GM19351 (cell line): ENCODE measurements around the gene RARB.

Experiments
- ATAC-seq: cut with Tn5 transposase; IDR thresholded peaks from one replicate; pipeline ENCODE4 v1.9.1; 2021; ENCODE audit warnings: mild to moderate bottlenecking, moderate library complexity; ENCODE audit not compliant: unreplicated experiment

Gene RARB

DNA sequence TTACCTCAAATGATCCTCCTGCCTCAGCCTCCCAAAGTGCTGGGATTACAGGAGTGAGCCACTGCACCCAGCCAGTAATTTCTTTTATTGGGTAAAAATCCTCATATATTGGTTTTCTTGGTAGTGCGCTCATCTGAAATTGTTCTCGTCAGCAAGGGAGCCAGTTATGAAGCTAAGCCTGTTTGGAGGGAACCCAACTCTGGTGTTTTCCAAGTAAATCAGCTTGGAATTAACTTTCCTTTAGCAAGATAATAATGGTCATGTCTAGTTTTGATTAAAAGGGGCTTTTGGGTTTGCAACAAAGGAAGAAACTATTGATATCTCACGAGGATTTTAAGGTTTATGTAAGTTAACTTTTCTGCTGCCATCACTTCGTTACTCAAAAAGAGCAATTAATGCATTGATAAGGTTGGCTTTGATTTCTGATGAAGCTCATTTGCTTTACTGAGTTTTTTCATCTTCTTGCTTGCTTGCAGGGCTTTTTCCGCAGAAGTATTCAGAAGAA is 72.7 kb downstream of the RARB start:
- no peak for ATAC-seq

DNA sequence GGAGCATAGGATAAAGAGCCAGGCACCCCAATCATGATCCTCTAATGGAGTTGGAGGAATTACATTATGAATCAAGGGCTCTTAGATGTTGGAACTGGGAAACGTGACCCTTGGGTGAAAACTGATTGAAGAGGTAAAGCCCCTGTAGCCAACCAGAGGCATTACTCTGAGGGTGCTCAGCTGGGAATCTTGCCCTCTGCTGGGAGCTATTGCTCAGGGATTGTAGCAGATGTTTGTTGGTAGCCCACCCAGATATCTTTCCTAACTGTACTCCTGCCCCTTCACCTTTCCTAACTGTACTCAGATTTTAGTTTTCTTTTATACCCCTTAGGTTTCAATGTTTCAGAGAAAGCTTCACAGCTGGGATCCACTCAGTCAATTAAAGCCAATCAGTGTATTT is 74.2 kb downstream of the RARB start:
- ATAC-seq = no peak

DNA sequence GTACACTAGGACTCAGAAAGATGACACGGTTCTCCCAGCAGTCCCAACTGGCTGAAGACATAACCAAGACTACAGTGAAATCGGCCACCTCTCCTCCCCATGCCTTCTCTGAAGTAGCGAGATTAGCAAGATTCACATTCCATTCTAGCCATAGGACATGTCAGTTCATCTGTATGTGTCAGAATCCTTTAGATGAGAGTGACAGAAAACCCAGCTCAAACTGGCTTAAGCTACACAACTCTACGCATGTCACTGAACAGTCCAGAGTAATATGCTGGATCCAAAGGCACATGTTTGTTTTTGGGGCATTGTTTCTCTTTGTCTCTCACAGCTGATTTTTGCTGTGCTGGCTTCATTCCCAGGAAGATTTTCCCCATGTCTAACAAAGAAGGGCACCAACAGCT is 75.8 kb downstream of the RARB start:
- no peak for ATAC-seq

DNA sequence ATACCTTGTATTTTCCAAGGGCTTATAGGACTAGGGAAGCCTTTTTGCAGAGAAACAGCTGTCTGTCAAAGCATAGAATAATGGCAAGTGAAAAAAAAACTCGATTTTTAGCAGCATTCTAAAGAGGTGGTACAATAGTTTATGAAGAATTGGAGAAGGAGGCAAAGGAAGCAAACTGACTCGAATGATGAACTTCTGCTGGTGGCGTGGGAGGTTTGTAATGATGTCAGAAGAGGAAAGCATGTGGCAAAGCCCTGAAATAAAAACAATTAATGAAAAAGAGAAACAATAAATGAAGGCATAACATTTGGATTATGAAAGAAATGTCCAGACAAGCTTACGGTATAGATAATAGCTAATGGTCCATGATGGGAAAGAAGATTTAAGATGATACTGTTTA is 77.5 kb downstream of the RARB start:
- no peak for ATAC-seq

DNA sequence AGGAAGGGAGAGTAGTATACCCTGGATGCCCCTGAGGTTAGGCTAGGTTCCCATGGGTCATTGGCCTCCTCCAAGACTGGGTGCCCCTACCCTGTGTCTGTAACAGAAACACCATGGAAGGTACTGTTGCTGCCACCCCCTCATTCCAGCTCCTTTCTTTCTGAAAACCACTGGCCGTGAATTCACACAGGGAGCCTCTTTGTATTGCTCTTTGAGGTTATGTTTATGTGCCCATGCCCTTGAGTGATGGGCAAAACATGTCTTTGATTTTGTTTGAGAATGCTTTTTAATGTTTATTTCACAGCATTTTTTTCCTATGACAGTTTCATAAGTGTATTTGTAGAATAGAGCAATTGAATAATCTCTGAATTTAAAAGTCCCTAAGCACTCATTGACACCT is 79.7 kb downstream of the RARB start:
- ATAC-seq = no peak

DNA sequence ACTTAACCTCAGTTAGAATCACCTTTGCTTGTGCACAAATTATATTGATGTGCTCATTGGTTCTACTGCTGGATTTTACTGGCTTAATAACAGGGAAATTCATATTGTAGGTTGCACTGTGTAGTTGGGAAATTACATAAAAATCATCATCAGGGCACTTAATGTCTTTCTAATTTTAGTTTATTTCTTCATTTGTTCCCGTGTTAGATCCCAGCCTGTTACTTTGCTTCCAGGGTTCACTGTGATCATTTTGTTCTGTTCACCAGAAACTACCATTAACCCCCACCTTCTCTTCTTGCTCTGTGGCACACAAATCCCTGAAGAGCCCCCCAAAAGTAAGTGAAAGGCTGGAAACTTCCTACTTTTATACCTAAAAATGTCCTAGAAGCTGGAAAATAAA is 80.4 kb downstream of the RARB start:
- ATAC-seq = no peak

DNA sequence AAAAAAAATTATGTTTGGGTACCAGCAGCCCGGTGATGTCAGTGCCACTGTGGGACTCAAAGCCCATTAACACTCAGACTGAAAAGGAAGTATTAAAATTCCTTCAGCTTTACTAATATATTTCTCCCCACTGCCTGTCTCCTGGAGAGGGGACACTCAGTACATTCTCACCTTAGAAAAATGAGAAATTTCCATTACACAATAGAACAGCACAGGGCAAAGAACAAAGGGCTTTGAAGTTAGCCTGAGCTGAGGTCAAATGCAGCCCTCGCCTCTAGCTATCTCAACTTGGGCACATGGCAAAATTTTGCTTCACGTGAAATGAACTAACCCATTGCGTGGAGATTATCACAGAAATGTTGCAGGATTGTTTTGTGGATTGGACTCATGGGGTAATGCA is 80.8 kb downstream of the RARB start:
- ATAC-seq = no peak

DNA sequence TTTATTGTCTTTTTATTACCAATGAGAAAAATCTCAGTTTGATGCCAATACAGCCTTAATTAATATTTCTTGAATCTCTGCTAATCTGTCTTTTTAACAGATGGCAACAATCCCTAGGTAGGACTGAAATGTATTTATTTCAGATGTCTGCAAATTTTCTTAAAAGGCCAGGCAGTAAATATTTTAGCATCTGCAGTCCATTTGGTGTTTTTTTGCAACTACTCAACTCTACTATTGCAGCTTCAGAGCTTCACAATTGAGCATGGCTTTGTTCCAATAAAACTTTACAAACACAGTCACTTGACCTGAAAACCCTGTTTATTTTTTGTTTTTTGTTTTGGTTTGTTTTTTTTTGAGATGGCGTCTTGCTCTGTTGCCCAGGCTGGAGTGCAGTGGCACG is 82.7 kb downstream of the RARB start:
- no peak for ATAC-seq

DNA sequence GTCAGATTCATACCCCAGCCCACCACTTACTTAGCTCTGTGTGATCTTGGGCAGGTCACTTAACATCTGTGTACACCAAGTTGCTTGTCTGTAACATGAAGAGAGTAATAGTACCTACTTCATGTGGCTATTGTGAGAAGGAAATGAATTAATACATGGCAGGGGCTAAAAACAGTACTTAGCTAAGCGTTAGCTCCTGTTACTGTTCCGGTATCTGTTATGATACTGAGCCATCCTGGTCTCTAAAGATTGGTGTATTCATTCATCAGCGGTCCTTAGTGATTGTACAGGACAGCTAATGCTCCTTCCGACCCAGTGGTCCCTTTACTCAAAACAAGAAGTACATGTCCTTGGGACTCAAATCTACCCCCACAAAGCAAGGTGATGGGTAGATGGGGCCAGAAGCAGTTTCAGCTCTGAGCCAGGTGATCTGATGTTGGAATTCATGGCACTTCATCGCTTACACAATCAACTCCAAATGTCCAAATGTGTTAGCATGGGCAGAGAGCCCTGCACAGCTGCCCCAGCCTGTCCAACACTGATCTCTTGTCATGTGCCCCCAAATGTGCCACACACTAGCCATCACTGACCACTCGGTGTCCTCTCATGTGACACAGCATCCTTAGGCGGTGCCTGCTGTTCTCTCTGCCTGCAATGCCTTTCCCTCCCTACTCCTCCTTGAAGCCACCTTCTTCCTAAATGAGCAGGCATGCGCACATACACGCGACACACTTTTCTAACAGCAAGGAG is 84.1 kb downstream of the RARB start:
- no peak for ATAC-seq

DNA sequence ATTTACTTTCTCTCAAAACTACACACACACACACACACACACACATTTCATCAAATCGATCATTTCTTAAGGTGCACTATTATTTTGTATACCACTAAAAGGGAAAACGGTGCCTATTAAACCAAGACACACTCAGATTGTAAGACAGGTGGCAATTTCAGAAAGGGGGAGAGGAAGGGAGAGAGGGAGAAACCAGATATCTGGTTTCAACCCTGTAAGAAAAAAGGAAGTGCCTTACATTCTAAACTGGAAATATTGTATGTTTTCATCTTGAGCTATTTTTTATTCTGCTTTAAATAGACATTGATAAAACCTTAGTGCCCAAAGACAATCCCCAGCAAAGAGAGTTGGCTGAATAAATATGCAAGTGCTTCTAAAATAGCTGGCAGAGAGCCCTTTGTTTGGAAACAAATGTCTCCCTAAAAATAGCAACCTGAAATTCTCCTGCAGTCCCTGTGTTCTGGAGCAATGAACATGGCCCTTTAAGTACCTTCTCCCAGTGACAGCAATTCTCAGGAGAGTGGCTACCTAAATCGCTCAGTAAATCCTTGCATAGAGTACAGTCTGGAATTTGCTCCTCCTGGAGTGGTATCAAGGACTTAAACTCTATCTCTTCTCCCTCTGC is 85.7 kb downstream of the RARB start:
- no peak for ATAC-seq

DNA sequence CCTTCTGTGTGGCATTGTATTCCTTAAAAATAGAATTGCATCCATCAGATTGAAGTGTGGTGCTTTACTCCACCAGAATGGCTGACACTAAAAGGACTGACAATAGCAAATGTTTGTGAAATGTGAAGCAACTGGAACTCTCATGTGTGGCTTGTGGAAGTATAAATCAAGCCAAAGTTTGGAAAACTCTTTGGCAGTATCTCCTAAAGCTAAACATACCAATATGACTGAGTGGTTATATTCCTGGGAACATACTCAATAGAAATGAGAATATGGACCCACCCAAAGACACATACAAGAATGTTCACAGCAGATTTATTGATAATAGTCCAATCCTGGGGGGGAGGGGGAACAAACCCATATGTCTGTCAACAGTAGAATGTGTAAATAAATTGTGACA is 87.1 kb downstream of the RARB start:
- ATAC-seq = no peak

DNA sequence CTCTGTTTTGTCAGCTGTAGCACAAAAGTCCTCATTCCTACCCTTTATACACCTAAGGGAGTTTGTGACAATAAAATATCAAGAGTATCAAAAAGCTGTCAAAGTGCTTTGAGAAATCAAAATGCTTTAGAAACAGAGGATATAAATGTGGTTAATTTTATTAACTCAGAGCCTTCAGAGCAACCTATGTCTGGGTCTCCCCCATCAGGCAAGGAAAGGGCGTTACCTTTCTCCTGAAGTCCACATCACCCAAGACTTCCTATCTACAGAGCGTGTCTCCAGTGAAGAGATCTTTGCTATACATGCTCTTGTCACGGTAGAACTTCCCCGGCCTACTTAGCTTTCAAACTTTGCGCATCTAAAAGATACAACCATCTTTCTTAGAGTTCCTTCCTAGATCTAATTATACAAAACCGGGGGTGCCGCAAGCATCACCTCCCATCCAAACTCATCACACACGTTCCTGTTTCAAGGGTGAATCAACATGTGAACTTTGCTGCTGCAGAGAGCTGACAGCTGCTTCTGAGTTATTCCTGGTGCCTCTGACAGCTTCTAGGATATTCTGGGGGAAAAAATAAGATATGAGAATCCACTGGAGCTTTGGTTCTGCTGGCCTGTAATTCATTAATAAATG is 93.0 kb downstream of the RARB start:
- no peak for ATAC-seq

DNA sequence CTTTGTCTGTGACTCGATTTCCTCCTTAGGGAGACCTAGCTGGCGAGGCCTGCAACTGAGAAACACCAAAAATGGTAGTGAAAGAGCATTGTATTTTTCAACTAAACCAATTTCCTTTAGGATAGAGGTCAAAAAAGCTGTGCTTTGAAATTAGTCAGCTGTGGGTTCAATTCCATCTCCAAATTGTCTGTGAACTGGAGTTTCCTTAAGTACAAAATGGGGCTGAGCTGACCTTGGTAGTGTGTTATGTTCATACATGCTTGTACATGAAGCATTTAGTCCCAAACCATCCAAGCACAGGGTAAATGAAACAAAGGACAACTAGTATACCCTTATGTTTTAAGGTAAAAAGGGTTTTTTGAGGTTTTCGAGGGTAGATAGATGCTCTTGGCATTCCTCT is 99.3 kb downstream of the RARB start:
- no peak for ATAC-seq

DNA sequence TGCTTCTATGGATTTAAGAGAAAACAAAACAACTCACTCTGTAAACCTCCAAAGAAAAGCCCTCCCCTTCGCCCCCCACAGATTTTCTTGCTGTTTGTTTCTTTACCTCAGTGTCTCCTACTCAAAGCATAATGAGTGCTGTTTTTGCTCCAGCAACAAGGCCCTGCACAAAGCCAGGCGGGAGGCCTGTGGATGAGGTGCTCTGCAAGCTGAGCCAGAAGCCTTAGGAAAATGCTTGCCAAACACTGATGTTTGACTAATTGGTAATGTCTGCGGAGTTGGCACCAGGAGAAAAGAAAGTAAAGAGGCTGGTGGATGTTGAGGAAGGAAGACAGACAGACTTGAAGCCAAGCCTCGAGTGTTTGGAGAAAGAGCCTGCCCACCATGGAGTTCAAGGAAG is 99.7 kb downstream of the RARB start:
- no peak for ATAC-seq

DNA sequence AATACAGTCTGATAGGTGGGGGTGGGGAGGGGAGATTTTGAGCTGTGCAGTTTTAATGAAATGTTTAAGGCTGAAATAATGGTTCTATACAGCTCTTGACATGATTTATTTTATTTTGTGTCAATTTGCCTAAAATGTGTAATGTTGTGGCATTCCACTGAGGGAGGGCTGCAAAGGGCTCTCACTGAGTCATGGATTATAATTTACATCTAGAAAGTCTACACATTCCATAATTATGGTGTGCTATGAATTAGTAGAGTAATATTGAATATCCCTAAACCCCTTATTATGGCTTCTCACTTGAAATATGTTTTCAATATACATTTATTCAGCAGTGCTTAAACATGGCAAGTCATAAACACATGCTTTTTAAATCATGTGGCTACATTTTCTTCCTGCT is 103.9 kb downstream of the RARB start:
- ATAC-seq = no peak

DNA sequence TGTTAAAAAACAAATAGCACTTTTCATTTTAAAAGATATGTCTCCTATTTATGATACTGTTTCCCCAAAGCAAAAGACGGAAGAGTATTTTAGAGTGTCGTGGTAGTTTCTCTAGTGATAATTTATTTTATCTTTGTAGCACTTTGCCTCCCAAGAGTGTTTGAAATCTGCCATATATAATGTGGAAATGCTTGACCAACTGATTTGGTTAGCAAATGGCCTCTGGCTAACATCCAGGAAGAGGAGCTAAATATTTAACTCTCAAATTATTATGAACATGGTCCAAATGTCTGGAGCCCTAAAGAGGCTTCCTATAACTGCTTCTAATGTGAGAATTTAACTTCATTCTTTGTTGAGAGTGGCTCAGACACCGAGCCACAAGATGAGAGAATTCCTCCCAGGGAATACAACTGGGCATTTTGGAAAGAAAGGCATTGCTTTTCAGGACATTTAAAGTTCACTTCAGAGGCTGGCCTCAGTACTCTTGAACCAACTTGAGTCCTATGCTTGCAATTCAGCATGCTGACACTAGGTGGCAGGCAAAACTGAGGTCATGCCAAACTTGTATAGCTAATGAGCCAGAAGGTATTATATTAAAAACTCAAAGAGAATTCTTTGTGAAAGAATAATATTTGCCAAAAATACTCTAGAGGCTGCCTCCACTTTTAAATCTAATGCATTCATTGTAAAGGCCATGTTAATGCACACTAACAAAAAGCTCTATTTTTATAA is 104.5 kb downstream of the RARB start:
- ATAC-seq = peak; percentile 51

DNA sequence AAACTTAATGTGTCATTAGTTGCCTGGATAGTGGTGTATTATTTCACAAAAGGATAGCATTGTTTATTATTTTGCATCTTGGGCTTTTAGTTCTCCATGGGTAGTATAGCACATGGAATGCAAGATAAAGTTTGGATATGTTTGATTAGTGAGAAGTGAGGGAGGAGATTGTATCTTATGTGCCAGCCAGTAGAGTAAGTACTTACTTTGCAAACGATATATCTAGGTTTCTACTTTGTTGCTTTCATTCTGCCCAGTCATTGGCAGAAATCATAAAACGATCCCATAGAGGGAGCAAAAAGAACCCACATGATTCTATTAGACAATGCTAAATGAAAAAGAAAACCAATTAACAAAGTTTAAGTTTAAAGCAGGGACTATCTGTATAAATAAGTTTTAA is 105.3 kb downstream of the RARB start:
- ATAC-seq = no peak

DNA sequence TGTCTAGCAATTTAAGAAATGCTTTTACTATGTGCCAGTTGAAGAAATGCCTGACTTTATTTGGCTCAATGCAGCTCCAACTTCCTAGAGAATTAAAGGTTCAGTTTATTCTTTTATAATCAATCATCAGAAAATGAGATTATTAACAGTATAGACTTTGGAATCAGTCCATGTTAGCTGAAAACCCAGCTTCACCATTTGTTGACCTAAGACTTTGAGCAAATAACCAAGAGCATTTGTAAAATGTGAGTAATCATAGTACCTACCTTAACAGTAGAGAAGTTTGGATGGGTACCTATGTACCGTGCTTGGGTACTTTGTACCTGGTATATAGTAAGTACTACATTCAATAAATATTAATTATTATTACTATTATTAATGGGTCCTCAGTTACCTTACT is 105.9 kb downstream of the RARB start:
- no peak for ATAC-seq

DNA sequence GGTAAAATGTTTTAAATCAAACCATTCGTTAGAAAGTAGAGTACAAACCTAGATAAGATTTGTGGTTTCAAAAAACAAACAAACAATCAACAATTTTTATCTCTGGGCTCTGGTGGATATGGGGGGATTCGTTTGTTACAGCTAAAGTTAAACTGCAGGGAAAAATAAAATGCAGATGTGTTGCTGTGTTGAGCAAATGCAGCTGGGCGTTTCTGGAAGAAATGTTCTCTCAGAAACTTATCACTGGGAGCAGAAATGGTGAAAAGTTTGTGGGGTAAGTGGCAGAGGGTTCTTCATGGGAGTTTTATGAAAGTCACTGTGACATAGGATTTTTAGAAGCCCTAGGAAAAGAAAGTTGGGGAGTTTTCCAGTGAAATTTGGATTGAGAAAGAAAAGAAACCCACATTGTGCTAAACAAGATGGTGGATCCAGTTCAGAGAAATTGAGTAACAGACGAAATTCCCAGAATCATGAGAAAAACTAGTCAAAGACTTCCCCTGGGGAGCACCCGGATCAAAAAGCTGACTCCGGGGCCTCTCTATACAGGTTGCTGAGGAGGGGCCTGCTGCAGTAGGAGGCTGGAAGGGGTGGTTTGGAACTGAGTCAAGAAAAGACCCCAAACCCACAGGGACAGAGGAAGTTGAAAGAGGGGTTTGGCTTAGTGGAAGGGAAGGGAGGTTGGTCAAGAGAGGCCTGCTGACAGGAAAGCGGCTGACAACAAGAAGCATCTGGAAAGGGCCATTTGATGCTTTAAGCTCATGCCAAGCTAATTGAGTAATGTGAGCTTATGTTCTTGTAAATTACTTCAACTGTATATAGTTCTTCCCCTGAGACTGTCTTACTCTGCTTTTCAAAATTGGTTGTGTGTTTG is 108.7 kb downstream of the RARB start:
- no peak for ATAC-seq

DNA sequence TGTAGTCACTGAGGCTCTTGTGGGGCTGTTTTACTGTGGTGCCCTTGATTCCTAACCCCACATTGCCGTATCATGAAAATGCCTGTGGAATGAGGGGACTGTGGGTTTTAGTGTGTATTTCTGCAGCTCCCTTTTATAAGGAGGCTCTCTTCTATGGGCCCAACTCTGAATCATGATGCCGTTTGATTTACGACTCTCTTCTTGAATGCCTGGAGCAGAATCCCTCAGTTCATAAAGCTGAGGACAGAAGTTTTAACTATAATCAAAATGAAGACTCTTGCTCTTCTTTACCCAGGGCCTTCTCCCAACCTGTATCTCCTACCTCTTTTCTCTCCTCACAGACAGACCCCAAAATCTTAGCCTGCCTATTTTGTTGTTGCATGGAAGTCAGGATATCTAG is 109.5 kb downstream of the RARB start:
- no peak for ATAC-seq

DNA sequence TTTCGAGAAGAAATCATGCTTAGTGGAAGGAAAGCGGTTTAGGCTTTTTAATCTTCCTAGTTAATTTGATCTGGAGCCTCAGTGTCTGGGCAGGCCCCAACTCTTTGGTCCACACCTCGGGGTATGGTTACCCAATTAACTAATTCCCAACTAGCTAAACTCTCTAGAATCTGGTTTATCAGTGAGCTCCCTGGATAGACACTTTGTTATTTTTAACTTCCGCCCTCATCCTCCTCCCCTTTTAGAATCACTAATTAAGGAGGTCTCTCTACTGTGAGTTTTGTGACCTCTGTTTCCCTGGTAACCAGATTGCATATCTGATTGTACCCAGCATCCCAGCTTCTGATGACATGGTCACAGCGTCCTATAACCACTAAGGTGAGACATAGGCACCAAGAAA is 112.2 kb downstream of the RARB start:
- no peak for ATAC-seq
